Breast epithelium (tissue), 4 donors: ENCODE data around the gene CEND1. TPM values are rescaled to one million over a fixed set of nuclear protein-coding genes. Genes with fewer than 3 reads are reported as not detected.

Experiments used
- DNase-seq, 2 donors: peaks; one replicate each; pipeline ENCODE4 v3.0.0-alpha.2; 2019; ENCODE audit warnings: low spot score in 2 of 2
- H3K27ac ChIP-seq, 2 donors: fragments of 200-600 bp; sonication (generic) in 1 of 2; one replicate each; pipeline ENCODE4 v1.5.1; 2016 to 2019; ENCODE audit warnings: mild to moderate bottlenecking in 1 of 2
- H3K27me3 ChIP-seq, 2 donors: fragments of 200-600 bp; sonication (generic) in 1 of 2; one replicate each; pipeline versions ENCODE4 v1.5.1 to v1.6.0; 2017 to 2019; ENCODE audit warnings: control low read depth in 1 of 2, mild to moderate bottlenecking in 1 of 2
- H3K36me3 ChIP-seq: fragments of 200-600 bp; one replicate; pipeline ENCODE4 v1.5.1; 2019
- H3K4me1 ChIP-seq, 2 donors: fragments of 200-600 bp; sonication (generic); one replicate each; pipeline ENCODE4 v1.5.1; 2016 to 2019; ENCODE audit warnings: control low read depth in 1 of 2
- H3K4me3 ChIP-seq, 3 donors: fragments of 200-600 bp; sonication (generic); 1 replicate in 2 of 3; 2 replicates in 1 of 3; pipeline ENCODE4 v1.5.1; 2016 to 2019; ENCODE audit warnings: mild to moderate bottlenecking in 3 of 3, moderate library complexity in 2 of 3
- H3K9me3 ChIP-seq, 2 donors: fragments of 200-600 bp; sonication (generic) in 1 of 2; one replicate each; pipeline ENCODE4 v1.5.1; 2016 to 2019; ENCODE audit warnings: control low read depth in 1 of 2
- POLR2A ChIP-seq: fragments of 450-650 bp; IDR thresholded peaks from one replicate; pipeline ENCODE4 v1.6.1; 2016; ENCODE audit warnings: antibody characterized with exemption, mild to moderate bottlenecking, moderate library complexity
- POLR2AphosphoS5 ChIP-seq, 3 donors: sonication (generic); formaldehyde crosslinking; IDR thresholded peaks; one replicate each; pipeline ENCODE4 v1.6.1; 2017; ENCODE audit warnings: antibody characterized with exemption in 3 of 3
- intact Hi-C: fragments of 100-400 bp; cut with DNase I; formaldehyde crosslinking; loops from one replicate; pipeline ENCODE4 v1.15.1; 2023; ENCODE audit warnings: low total_unique reads
- total RNA-seq, 3 donors: library from RNA; depleted of rRNA; stranded (reverse); fragments of >200 nt; gene quantifications; one replicate each; pipeline ENCODE4 v1.1.0, GENCODE V29; 2016
- TF ChIP-seq, protein P1 (sequence below), 3 donors: fragments of 450-650 bp; IDR thresholded peaks; one replicate each; pipeline ENCODE4 v1.5.1; 2016 to 2017; ENCODE audit warnings: antibody characterized with exemption in 3 of 3, mild to moderate bottlenecking in 3 of 3, moderate library complexity in 3 of 3

CEND1 gene
- total RNA-seq, 3 donors from 2014 or later = not detected

DNA sequence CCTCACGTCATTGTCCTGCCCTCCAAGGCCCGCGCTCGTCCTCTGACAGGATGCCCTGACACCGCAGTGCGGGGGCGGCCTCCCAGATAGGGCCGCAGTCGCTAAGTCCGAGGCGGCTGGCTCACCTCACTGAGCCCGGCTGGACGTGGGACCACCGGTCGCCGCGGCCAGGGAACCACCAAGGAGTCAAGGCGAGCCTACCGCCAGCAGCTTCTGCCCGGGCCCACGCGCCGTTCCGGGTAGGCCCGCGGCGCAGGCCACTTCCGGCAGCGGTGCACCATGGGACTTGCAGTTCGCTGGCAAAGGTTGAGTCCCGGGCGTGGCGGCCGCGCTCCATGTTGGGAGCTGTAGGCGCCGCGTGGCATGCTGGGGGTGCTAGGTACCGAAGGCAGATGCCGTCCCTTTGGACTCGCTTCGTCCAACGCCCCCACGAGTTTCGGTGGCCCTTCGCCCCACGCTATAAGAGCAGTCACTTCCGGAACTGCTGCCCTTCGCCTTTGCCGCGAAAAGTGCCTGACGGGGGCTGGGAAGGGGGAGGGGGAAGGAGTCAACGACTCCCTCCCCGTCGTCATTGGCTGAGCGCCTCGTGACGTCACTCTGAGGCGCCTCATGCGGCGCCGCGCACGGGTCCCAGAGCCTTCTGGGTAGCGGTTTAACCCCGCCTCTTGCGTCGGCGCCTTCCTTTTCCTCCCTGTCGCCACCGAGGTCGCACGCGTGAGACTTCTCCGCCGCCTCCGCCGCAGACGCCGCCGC, 19.6 kb upstream of the CEND1 start, which contains the start of gene RPLP2:
TSS of gene RPLP2 (plus strand) at position 681 of the 753 bp plus-strand sequence. CDS start 268 bp downstream, outside the sequence.
- Histone ChIP-seq H3K36me3 (no peaks in the 10 kb centered on the region), H3K27me3 (no peaks in the 10 kb centered on the region), H3K9me3 (no peaks in the 10 kb centered on the region), H3K27ac (peak within 1 kb of the TSS; percentile 97 to 99), H3K4me1 (peaks cover 0 to 15% of the 10 kb centered on the region in 2 donors), H3K4me3 (peak within 1 kb of the TSS; percentile 72 to 98 (median 96))
- TF ChIP-seq POLR2AphosphoS5 (IDR thresholded peaks at IDR 0.05) (peak; percentile 96 to 98 (median 98)), POLR2A (peak; percentile 95)
- TF ChIP-seq, protein P1, sequence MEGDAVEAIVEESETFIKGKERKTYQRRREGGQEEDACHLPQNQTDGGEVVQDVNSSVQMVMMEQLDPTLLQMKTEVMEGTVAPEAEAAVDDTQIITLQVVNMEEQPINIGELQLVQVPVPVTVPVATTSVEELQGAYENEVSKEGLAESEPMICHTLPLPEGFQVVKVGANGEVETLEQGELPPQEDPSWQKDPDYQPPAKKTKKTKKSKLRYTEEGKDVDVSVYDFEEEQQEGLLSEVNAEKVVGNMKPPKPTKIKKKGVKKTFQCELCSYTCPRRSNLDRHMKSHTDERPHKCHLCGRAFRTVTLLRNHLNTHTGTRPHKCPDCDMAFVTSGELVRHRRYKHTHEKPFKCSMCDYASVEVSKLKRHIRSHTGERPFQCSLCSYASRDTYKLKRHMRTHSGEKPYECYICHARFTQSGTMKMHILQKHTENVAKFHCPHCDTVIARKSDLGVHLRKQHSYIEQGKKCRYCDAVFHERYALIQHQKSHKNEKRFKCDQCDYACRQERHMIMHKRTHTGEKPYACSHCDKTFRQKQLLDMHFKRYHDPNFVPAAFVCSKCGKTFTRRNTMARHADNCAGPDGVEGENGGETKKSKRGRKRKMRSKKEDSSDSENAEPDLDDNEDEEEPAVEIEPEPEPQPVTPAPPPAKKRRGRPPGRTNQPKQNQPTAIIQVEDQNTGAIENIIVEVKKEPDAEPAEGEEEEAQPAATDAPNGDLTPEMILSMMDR (IDR thresholded peaks at IDR 0.05) = peak in 2 of 3 donors; percentile 1 to 23
- DNase-seq = peak; percentile 98
- intact Hi-C loops = no loop called here

DNA sequence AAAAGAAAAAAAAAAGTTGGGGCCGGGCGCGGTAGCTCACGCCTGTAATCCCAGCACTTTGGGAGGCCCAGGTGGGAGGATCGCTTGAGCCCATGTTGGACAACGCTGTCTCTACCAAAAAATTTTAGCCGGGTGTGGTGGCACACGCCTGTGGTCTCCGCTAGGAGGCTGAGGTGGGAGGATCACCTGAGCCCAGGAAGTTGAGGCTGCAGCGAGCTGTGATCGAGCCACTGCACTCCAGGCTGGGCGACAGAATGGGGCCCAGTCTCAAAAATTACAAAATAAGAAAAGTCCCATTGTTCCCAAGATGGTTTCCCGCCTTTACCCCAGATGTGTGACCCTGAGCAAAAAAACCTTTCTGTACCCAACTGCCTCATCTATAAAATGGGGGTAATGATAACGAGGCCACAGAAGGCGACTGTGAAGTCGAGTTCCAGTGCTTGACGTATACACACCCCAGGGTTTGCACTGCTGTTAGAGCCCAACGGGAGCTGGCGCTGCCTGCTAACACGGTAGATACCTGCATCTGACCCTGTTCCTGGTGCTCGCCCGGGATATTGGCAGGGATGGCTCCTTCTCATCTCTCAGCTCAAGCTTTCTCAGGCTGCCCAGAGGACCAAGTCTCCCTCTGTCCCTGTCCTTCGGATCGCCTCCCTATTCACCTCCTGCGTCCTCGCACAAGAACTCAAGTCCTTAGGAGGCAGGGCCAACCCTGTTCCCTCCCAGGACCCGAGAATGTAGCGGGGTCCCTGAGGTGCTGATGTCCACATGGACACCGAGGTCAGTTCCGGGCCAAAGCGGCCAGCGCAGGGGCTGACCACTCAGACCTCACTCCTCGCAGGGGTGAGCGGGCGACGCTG, 18.8 kb upstream of the CEND1 start:
- intact Hi-C loops = no loop called here
- no peaks in the 10 kb centered on the region for H3K36me3 ChIP-seq
- no peak for TF ChIP-seq POLR2AphosphoS5 (IDR thresholded peaks at IDR 0.05)
- TF ChIP-seq, protein P1 (IDR thresholded peaks at IDR 0.05) = peak in 1 of 3 donors; percentile 5
- peak overlapping the region; percentile 97 to 99 for H3K27ac ChIP-seq
- DNase-seq = no peak
- H3K9me3 ChIP-seq = no peaks in the 10 kb centered on the region
- peak overlapping the region; percentile 72 to 98 (median 96) for H3K4me3 ChIP-seq
- H3K27me3 ChIP-seq = no peaks in the 10 kb centered on the region
- peaks cover 0 to 21% of the 10 kb centered on the region in 2 donors for H3K4me1 ChIP-seq

DNA sequence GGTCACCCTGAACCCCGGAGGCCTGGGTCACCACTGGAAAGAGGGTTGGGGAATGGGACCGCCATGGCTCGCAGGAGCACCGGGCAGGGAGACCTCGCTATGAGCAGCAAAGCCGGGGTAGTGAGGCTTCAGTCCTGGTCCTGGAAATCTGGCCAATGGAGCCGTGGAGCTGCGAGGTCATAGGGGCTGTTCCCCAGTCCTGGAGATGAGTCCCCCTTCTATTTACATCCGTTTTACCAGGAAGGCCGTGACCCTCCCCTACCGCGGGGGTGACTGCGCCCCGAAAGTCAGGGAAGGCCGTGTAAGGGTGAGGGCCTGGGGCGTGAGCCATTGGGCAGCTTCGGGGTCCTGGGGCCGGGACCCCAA, 14.7 kb upstream of the CEND1 start:
- DNase-seq = no peak
- H3K9me3 ChIP-seq = no peaks in the 10 kb centered on the region
- H3K27ac ChIP-seq = peak overlapping the region; percentile 86 to 95
- H3K36me3 ChIP-seq = no peaks in the 10 kb centered on the region
- TF ChIP-seq POLR2A = no peak
- TF ChIP-seq POLR2AphosphoS5 (IDR thresholded peaks at IDR 0.05) = no peak
- TF ChIP-seq, protein P1 (IDR thresholded peaks at IDR 0.05) = no peak
- intact Hi-C loops = no loop called here
- peaks cover 0 to 10% of the 10 kb centered on the region in 2 donors for H3K4me1 ChIP-seq
- no peaks in the 10 kb centered on the region for H3K27me3 ChIP-seq
- H3K4me3 ChIP-seq = peak overlapping the region; percentile 52 to 84 (median 73)

DNA sequence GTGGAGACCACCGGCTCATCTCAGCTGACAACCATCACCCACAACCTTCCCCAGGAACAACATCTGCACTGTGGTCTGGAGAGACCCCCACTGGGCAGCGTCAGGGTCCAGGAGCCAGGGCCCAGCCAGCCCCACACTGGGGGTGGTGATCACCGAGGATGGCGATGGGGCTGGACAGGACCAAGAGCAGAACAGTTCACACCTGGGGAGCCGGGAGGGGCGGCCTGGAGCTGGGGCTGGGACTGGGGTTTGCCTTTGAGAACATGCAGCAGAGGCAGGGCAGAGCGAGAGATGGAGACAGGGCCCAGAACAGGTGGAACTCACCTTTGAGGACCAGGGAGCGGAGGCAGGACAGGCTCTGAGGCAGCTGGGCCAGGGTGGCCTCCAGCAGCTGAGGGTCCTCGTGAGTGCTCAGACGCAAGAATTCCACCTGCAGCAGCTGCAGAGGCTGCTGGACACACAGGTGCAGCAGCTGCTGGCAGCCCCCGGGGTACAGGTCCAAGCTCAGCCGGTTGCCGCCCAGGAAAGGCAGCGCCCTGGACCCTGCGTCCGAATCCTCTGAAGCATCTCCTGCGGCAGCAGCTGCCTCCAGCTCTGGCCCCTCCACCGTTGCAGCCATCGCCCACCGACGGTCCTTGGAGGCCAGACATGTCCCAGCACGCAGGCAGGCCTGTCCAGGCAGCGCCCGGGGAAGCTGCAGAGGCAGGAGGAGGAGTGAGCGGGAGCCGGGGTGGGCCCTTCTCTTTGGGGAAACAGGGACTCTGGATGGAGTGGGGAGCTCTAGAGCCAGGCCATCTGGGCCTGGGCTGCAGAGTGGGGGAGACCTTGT, 14.1 kb upstream of the CEND1 start:
- Histone ChIP-seq H3K9me3 (no peaks in the 10 kb centered on the region), H3K4me3 (peak overlapping the region; percentile 52 to 84 (median 73)), H3K4me1 (peaks cover 0 to 10% of the 10 kb centered on the region in 2 donors), H3K27ac (no peak overlapping the region), H3K36me3 (no peaks in the 10 kb centered on the region), H3K27me3 (no peaks in the 10 kb centered on the region)
- TF ChIP-seq POLR2AphosphoS5 (IDR thresholded peaks at IDR 0.05) = no peak
- TF ChIP-seq, protein P1 (IDR thresholded peaks at IDR 0.05) = no peak
- TF ChIP-seq POLR2A = no peak
- intact Hi-C loops = no loop called here
- DNase-seq = no peak
